Measurements from ENCODE around the gene ACLY.

Gene ACLY

DNA sequence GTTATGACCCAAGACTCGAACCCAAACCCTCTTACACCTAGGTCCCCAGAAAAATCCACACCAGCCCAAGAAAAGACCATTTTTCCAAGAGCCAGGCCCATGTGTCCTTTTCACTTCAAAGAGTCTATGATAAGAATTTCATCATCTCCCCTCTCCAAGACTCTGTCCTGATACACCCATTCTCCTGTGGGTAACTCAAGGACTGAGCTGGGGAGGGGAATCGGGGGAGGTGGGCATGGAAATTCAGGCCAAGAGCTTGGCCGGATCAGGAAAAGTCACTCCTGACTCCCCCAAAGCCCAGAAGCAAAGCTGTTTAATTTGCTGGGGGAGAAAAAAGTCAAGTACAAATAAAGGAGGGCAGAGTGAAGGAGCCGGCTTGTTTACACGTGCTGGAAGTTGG is 3.7 kb downstream of the ACLY start:
- TF ChIP-seq, protein P1, sequence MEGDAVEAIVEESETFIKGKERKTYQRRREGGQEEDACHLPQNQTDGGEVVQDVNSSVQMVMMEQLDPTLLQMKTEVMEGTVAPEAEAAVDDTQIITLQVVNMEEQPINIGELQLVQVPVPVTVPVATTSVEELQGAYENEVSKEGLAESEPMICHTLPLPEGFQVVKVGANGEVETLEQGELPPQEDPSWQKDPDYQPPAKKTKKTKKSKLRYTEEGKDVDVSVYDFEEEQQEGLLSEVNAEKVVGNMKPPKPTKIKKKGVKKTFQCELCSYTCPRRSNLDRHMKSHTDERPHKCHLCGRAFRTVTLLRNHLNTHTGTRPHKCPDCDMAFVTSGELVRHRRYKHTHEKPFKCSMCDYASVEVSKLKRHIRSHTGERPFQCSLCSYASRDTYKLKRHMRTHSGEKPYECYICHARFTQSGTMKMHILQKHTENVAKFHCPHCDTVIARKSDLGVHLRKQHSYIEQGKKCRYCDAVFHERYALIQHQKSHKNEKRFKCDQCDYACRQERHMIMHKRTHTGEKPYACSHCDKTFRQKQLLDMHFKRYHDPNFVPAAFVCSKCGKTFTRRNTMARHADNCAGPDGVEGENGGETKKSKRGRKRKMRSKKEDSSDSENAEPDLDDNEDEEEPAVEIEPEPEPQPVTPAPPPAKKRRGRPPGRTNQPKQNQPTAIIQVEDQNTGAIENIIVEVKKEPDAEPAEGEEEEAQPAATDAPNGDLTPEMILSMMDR (IDR thresholded peaks at IDR 0.05; ENCODE audit: low read depth, low read length) = no peak

DNA sequence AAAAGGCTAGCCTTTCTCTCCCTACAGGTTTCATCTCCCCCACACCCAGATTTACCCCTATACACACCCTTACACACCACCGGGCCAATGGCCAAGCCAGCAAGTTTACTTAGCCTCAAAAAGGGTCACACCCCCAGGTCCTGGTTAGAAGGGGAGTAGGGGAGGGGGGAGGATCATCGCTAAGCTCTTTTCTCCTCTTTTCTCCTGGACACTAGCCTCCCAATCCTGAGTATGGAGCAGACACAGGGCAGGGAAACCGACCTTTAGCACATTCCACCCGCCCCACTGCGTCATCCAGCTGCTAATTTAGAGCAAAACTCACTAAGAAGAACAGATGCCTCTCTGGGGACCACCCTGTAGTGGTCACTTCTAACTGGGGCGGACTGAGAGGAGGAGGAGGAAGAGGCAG is 4.4 kb downstream of the ACLY start:
- DNase-seq (ENCODE audit: extremely low read depth, low read depth) = no peak
- TF ChIP-seq, protein P1 (IDR thresholded peaks at IDR 0.05; ENCODE audit: low read depth, low read length) = no peak

More for the DNA sequence above, 3.7 kb downstream of the ACLY start:
- no peak for DNase-seq (ENCODE audit: extremely low read depth, low read depth)

DNA sequence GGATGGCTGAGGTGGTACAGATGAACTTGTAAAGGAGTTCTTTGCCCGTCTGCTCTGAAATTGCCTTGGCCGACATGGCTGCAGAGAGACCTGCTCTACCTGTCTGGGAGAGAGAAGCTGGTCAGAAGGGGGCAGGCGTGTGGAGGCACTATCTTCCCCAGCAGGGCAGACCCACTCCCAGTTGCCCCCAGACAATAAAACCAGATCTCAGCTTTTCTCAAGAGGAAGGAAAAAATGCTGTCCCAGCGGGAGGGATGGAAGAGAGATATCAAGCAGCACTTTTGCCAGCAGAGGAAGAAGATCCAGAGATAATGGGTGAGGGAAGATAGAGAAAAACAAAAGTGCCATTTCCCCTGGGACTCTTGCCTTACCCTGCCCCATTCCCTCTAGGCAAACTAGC is 5.0 kb downstream of the ACLY start:
- TF ChIP-seq, protein P1 (IDR thresholded peaks at IDR 0.05; ENCODE audit: low read depth, low read length) = no peak
- no peak for DNase-seq (ENCODE audit: extremely low read depth, low read depth)

DNA sequence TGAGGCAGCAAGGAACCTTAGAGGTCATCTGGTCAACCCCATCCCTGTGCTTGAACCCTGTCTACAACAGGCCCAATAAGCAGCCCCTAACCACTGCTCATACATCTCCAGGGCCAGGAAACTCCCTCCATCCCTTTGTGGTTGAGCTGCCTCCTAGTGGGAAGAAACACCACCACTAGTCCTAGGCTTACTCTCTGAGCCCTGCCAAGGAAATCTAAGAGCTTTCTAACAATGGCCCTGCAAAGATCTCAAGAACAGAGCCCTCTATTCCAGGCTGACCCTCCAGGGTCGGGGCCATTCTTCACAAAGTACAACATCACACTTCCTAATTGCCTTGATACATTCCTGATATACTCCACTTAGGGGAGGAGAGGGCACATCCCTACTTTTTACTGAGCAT is 5.8 kb downstream of the ACLY start:
- DNase-seq (ENCODE audit: extremely low read depth, low read depth) = no peak
- TF ChIP-seq, protein P1 (IDR thresholded peaks at IDR 0.05; ENCODE audit: low read depth, low read length) = no peak; the same call in 1 of the 2 replicates

DNA sequence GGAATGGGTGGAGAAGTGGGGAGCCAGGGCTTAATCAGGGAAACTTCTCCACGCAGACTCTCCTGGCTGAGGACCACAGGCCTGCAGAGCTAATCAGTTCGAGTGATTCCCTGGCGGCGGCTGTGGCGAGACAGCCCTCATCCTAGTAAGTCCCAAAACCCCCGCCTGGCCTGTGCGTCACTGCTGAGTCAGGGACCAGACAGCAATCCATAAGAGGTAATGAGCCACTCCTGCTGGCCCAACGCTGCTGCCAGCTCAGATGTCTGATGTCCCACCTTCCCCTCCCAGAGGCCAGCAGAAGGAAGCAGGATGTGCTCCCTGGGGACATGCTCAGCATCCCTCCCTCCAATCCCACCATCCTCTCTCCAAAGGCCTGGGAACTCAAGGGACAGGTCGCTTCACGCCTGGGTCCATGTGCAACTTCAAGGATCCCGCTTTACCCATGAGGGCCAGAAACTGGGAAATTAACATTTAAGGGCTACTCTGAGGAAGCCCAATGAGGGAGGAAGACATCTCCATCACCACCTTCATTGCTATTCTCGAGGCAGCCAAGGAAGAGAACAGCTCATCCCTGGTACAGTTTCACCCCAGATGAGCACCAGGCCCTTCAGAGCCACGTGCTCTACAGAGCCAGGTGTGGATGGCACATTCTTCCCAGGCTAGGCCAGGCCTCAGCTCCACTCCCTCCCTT is 7.9 kb downstream of the ACLY start:
- TF ChIP-seq, protein P1 (IDR thresholded peaks at IDR 0.05; ENCODE audit: low read depth, low read length) = no peak
- DNase-seq (ENCODE audit: extremely low read depth, low read depth) = peak; percentile 90

DNA sequence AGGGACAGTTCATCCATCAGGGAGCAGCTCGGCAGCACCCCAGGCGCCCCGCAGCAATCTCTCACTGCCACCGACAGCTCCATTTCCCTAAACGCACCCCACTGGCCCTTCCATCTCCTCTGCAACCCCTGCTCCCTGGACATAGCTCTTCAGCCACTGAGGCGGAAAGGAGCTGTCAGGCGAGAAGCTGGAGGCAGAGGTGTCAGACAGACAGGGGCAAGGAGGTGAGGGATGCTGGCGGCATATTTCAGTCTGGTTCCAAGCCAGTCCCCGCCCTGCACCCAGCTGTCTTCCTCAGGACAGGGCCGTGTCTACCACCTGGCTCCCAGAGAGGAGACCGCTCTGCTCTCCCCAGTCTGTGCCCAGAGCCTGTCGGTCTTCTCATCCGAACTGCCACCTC is 9.7 kb downstream of the ACLY start:
- TF ChIP-seq, protein P1 (IDR thresholded peaks at IDR 0.05; ENCODE audit: low read depth, low read length) = no peak
- DNase-seq (ENCODE audit: extremely low read depth, low read depth) = no peak

DNA sequence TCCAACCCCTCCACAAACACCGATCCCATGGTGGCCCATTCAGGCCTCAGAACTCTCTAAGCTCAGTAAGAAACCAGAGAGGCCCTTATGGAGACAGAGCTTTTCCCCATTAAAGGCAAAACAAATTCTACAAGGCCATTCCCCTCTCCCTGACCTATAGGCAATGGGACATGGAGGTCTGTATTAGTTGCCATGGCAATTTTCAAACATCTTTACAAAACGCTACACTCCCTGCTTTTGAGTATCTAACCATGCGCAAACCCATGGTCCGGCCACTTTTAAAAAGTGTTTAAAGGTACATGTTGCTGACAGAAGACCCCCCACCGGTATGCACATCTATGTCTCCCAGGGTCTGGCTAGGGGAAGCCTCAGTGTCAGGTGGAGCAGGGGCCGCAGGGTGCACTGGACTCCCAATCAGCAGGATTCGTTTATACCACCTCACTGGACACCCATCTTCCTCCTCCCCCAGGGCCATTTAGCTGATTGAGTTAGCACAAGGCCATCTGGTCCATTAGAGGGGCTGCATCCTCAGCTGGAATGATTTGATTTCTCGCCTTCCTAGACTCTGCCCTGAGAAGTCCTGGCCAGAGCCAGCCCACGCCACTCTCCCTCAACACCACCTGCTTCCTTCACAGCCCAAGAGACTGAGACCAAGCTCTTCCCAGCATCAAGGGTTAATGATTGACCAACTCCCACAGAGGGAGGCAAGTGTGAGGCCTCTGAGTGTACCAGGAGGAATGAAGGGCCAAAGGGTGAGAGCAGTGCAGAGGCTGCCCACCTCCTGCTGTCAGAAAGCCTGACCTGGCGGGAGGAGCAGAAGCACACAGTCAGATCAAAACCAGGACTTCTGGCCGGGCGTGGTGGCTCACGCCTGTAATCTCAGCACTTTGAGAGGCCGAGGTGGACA is 10.9 kb downstream of the ACLY start:
- TF ChIP-seq, protein P1 (IDR thresholded peaks at IDR 0.05; ENCODE audit: low read depth, low read length) = no peak
- DNase-seq (ENCODE audit: extremely low read depth, low read depth) = no peak

All from AG09319 (cell line).